Measurements from ENCODE around the gene CRACR2B.
A peak's percentile ranks its signal among the peaks of the same experiment; 100 is the strongest.

CRACR2B gene

DNA sequence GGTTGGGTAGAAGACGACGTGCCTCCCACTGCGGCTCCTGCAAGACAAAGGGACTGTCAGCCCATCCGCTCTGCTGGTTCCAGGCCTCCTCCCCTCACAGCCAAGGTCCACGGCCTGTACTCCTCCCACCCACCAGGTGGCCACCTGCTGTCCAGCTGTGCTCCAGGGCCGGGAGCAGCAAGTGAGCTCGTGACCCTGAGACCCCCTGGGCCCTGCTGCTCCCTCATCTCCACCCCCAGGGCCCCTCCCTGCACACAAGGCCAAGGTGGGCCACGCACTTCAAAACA lies 42.4 kb downstream of the CRACR2B start:
- no peak for DNase-seq

DNA sequence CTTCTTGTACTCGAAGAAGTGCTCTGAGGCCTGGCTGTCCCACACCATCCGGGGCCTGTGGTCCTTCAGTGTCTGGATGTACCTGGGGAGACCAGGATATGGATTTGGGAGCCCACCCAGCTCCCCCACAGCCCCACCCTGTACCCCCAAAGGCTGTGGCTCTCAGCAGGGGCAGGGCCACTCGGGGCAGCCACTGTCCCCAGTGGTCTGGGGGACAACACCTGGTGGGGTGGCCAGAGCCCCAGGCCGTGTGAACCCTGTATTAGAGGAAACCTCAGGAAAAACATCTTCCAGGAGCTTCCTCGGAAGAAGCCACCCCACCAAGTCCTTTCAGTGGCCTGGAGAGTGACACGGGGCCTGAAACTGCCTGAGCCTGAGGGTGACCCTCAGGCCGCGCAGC lies 42.7 kb downstream of the CRACR2B start:
- DNase-seq = no peak

DNA sequence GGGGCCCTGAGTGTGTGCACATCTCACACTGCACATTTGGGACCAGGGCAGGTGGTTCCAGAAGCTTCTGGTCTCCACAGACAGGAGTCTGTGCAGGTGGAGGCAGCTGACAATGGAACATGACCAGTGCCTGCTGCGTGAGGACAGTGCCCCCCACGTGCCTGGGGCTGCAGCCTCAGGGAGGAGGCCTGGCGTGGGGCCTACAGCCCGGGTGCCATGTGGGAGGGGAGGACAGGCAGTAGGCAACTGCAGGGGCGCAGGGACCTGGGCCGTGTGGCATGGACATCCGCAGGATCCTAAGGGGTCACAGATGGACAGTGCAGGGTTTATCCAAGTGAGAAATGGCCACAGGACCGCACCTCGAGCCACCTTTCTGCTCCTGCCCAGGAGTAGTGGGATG lies 43.8 kb downstream of the CRACR2B start:
- DNase-seq = no peak

DNA sequence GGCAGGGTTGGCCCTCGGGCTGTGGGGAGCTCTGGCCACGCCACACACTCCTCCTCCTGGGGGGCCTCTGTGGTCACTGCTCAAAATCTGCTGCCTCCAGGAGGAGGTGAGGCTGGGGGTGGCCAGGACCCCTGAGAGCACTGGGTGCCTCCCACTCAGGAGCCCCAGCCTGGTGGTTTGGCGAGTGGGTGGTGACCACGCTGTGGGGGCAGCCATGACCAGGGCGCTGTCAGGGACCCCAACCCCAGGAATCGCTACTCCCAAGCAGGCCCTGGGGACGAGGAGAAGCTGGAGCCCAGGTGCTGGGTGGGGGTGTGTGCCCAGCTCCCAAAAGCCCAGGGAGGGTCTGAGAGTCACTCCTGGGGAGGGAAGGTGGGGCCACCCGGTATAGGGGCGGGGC lies 45.1 kb downstream of the CRACR2B start:
- DNase-seq = no peak

DNA sequence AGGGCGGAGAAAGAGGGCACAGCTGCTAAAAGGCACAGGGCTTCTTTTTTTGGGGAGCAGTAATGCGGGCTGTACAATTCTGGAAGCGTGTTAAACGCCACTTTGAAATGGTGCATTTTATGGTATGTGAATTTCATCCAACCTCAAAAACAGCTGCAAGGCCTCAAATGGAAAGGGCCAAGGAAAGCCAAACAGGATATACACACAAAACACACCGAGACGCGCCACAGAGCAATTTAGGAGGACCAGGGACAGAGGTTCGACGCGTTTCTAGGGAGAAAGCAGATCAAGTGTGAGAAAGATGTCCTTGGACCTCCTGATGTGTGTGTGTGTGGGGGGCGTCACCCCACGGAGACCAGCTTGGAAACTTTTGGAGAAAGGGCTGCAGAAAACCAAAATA lies 46.0 kb downstream of the CRACR2B start:
- no peak for DNase-seq

DNA sequence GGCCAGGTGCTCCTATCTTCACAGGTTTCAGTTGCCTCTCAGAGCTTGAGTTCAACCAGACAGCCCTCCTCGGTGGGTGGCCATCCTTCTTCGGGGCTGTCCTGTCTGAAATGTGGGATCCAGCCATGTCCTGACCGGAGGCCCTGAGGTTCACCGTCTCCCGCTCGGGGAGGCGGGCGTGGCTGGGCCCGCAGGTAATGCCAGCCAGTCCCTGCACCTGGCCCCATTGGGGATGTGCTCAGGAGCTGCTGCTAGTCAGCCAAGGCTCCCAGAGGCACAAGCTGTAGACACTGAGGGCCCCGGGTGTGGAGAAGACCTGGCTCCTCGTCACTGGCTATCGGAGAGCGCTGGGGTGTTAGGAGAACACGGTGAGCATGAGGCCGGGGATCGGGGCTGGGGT lies 47.5 kb downstream of the CRACR2B start:
- DNase-seq = no peak

DNA sequence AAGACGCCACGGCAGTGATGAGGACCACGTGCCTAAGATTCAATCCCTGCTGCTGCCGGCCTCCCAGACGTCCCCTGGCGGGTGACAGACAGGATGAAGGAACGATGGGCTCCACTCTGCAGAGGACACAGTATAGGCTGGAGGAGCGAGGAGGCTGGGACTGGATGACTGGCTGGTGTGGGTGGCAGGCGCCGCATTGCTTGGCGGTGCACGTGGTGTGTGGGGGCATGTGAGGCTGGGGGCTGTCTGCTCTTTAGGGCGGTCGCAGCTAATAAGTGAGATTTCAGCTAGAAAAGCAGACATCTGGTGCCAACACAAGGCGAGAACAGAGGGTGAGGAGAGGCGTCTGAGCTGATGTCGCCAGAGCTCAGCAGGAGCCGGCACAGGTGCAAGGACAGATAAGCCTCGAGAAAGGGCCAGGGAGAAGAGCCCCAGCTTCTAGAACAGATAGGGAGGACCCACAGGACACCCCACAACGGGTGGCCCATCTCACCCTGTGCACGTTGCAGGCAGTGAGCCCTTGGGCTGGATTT lies 48.1 kb downstream of the CRACR2B start:
- no peak for DNase-seq

DNA sequence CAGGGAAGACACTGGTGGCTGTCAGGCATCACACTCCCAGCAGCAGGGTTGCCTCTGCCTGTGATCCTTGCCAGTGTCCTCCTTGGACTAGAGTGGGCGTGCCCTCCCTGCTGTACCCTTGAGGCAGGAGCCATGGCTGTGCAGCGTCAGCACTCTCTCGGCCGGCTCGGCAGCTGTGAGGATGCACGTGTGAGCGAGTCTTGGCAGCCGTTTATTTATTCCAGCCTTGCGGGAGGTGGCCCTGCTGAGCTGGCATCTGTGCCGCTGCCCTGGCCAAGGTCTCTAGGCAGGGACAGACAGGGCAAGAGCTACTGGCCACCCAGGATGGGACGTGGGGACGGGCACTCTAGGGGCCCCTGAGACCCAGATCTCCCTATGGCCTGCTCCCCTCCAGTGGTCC lies 48.8 kb downstream of the CRACR2B start:
- DNase-seq = no peak

DNA sequence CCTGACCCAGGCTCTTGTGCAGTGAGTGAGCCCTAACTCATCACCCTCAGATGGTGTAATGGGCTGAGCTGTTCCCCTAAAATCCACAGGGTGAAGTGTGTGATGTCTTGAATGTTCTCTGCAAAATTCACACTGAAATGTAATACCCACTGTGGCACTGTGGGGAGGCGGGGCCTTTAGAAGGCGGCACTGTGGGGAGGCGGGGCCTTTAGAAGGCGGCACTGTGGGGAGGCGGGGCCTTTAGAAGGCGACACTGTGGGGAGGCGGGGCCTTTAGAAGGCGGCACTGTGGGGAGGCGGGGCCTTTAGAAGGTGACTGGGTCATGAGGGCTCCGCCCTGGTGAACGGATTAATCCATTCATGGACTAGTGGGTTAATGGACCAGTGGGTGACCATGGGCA lies 49.8 kb downstream of the CRACR2B start:
- peak; percentile 24 for DNase-seq

DNA sequence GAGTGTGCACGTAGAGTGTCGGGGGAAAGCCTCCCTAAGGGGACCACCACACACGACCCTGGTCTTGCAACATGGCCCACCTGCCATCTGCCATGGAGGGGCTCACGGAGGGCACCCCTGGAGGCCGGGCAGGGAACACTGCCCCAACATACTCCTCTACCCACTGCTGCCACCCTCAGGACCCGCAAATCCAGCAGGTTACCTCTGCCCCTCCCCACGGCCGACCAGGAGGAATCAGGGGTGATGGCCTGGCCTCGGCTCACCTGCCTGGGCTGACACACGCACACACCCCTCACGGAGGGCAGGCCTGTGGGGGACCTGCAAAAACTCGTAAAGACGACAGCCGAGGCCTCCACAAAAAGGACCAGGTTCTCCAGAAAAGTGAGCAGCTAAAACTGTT lies 52.7 kb downstream of the CRACR2B start:
- DNase-seq = no peak

Measured in CD4-positive, alpha-beta T cell treated with Interleukin-21 for 1 hour (primary cell).